ENCODE measurements around the gene GTF2IRD2. TPM values are rescaled to one million over a fixed set of nuclear protein-coding genes. Genes with fewer than 3 reads are reported as not detected.

The GTF2IRD2 gene
- 3.4 to 6.2 TPM (median 5.5 TPM) in 5 replicates for total RNA-seq (2022; extraction: Qiagen RNA extraction; ENCODE audit: low read depth)

GRCh38 chr7:74850833-74851721 lies at the start of gene GTF2IRD2:
Gene GTF2IRD2, minus strand, starts transcription at chr7:74851605. Its CDS starts 15,227 bp downstream, at chr7:74836378.

GRCh38 chr7:74773760-74774750 lies 77.3 kb downstream of the GTF2IRD2 start, which contains the start of gene NCF1:
Gene NCF1, plus strand, starts transcription at chr7:74774011. Its CDS starts 21 bp downstream, at chr7:74774032.

Other genes starting within 250 kb of the GTF2IRD2 start
- 61.1 to 94.3 TPM (median 90.3 TPM) in 5 replicates for gene GTF2I, start 193.9 kb downstream of the GTF2IRD2 start, total RNA-seq (2022; extraction: Qiagen RNA extraction; ENCODE audit: low read depth)
- gene NCF1, start 77.6 kb downstream of the GTF2IRD2 start, total RNA-seq (2022; extraction: Qiagen RNA extraction; ENCODE audit: low read depth) = 0.08 to 0.17 TPM (median 0.15 TPM) in 3 of 5 replicates, not detected in the others
- 1.3 to 3.9 TPM (median 2.9 TPM) in 5 replicates for gene CASTOR2, start 113.1 kb upstream of the GTF2IRD2 start, total RNA-seq (2022; extraction: Qiagen RNA extraction; ENCODE audit: low read depth)
- gene RCC1L, start 222.2 kb upstream of the GTF2IRD2 start, total RNA-seq (2022; extraction: Qiagen RNA extraction; ENCODE audit: low read depth) = 59.9 to 67.7 TPM (median 65.9 TPM) in 5 replicates
- 8.4 to 14.9 TPM (median 10.9 TPM) in 5 replicates for gene GTF2IRD2B, start 241.0 kb upstream of the GTF2IRD2 start, total RNA-seq (2022; extraction: Qiagen RNA extraction; ENCODE audit: low read depth)